DOHH2 (cell line): ENCODE results near the gene PGR.

Experiments
- CTCF ChIP-seq: fragments of 200-600 bp; sonication (generic); IDR thresholded peaks from one replicate; pipeline ENCODE4 v1.5.1; 2014; ENCODE audit warnings: antibody characterized with exemption, mild to moderate bottlenecking, low read depth, low read length; ENCODE audit not compliant: poor library complexity, severe bottlenecking
- EZH2phosphoT487 ChIP-seq: fragments of 200-600 bp; sonication (generic); IDR thresholded peaks from 2 replicates; pipeline ENCODE4 v1.6.1; 2017; ENCODE audit warnings: borderline replicate concordance, mild to moderate bottlenecking, antibody characterized with exemption, low read length, moderate library complexity, mixed read lengths

- TF ChIP-seq CTCF = no peak
- TF ChIP-seq EZH2phosphoT487 = no peak
Observed at GRCh38 chr11:101053492-101053891, 76.1 kb downstream of the PGR start.
